G401 (cell line): Measurements from ENCODE around the gene ADCY1. TPM values are rescaled to one million over a fixed set of nuclear protein-coding genes. Genes with fewer than 3 reads are reported as not detected.
A peak's percentile ranks its signal among the peaks of the same experiment; 100 is the strongest.

Experiments
- DNase-seq: peaks from one replicate; pipeline ENCODE4 v3.0.0-alpha.2; 2015; ENCODE audit warnings: low spot score
- in situ Hi-C: cut with HindIII; loops from 2 replicates; pipeline ENCODE4 v1.10.0; 2016; ENCODE audit warnings: low sequenced_read_pairs, mixed read lengths
- total RNA-seq: library from RNA; depleted of rRNA; stranded (reverse); fragments of >200 nt; shearing (Covaris generic); gene quantifications from 2 replicates; pipeline ENCODE4 v1.2.3, GENCODE V29; 2014

ADCY1 gene
- total RNA-seq, 1 experiment from 2014 or later = 0.14 TPM

GRCh38 chr7:45646207-45646821, 72.1 kb downstream of the ADCY1 start:
- no peak for DNase-seq
- in situ Hi-C loops = no loop called here

GRCh38 chr7:45646996-45647825, 73.0 kb downstream of the ADCY1 start:
- DNase-seq = peak; percentile 54
- in situ Hi-C loops = no loop called here

- in situ Hi-C loops = no loop called here
- no peak for DNase-seq
Measured at GRCh38 chr7:45647967-45648670, 74.0 kb downstream of the ADCY1 start.

GRCh38 chr7:45648671-45648995, 74.5 kb downstream of the ADCY1 start:
- no peak for DNase-seq
- in situ Hi-C loops = no loop called here

GRCh38 chr7:45649560-45650346, 75.6 kb downstream of the ADCY1 start:
- DNase-seq = no peak
- in situ Hi-C loops = no loop called here

- in situ Hi-C loops = no loop called here
Measured at GRCh38 chr7:45650404-45651394, 76.5 kb downstream of the ADCY1 start.

GRCh38 chr7:45651540-45651939, 77.4 kb downstream of the ADCY1 start:
- no peak for DNase-seq
- in situ Hi-C loops = no loop called here

More at GRCh38 chr7:45650404-45651394, 76.5 kb downstream of the ADCY1 start:
- DNase-seq = no peak

- in situ Hi-C loops = no loop called here
- no peak for DNase-seq
Measured at GRCh38 chr7:45652630-45653029, 78.5 kb downstream of the ADCY1 start.

- in situ Hi-C loops = no loop called here
- no peak for DNase-seq
Measured at GRCh38 chr7:45653209-45653907, 79.2 kb downstream of the ADCY1 start.

- in situ Hi-C loops = no loop called here
Measured at GRCh38 chr7:45654341-45654740, 80.2 kb downstream of the ADCY1 start.

GRCh38 chr7:45655539-45655938, 81.4 kb downstream of the ADCY1 start:
- in situ Hi-C loops = no loop called here

More at GRCh38 chr7:45654341-45654740, 80.2 kb downstream of the ADCY1 start:
- DNase-seq = no peak

GRCh38 chr7:45656431-45656830, 82.3 kb downstream of the ADCY1 start:
- DNase-seq = no peak
- in situ Hi-C loops = no loop called here

More at GRCh38 chr7:45655539-45655938, 81.4 kb downstream of the ADCY1 start:
- DNase-seq = no peak

- in situ Hi-C loops = no loop called here
- DNase-seq = no peak
Measured at GRCh38 chr7:45657136-45657889, 83.1 kb downstream of the ADCY1 start.

- DNase-seq = no peak
- in situ Hi-C loops = no loop called here
Measured at GRCh38 chr7:45657890-45658715, 83.9 kb downstream of the ADCY1 start.

- in situ Hi-C loops = no loop called here
- DNase-seq = no peak
Measured at GRCh38 chr7:45658716-45659495, 84.7 kb downstream of the ADCY1 start.
